GM19239 (cell line): Measurements from ENCODE around the gene ABCC6.
"Not testable (repeated sequence)": the region's sequence is repeated elsewhere in the genome, so short reads cannot be mapped to it uniquely, and the experiment has no call there.

ENCODE experiments used
- DNase-seq: peaks from one replicate; pipeline ENCODE4 v3.0.0; 2011; ENCODE audit warnings: low spot score; ENCODE audit not compliant: insufficient read length
- FAIRE-seq: peaks from 2 replicates; lab custom pipeline; 2011; peaks lifted over from hg19 to GRCh38; lab: Jason Lieb, UNC

The ABCC6 gene

DNA sequence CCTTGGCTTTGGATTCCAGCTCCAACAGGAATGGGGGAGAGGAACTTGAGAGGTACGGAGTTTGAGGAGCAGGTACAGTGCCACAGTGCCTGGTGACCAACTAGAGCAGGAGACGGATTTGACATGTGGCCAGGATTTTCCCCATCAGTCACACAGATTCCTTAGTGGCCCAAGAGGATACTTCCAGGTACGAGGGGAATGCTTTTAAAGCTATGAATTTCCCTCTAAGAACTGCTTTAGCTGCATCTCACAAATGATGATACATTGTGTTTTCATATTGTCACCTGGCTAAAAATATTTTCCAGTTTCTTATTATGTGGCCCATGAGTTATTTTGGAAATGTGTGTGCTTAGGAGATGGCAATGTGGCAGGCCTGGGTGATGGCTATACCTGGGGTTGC, 98.3 kb downstream of the ABCC6 start:
- FAIRE-seq (no peak), DNase-seq (no peak)

DNA sequence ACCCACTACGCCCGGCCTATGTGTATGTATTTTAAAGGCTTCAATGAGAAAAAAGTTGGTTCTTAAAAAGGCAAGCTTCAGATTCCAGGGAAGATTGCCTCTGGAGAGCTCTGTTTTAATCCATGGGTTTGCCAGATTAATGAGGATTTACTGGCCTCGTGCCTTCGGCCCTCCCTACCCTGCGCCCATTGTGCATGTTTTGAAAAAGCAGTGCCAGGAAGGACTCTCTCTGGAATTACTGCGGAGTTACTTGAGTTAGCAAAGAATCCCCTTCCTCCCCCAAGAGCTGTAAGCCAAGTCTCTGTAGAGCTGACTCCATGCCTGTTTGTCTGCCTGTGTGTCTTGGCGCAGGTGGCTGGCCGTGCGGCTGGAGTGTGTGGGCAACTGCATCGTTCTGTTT, 98.9 kb downstream of the ABCC6 start:
- no peak for FAIRE-seq
- DNase-seq: no peak

DNA sequence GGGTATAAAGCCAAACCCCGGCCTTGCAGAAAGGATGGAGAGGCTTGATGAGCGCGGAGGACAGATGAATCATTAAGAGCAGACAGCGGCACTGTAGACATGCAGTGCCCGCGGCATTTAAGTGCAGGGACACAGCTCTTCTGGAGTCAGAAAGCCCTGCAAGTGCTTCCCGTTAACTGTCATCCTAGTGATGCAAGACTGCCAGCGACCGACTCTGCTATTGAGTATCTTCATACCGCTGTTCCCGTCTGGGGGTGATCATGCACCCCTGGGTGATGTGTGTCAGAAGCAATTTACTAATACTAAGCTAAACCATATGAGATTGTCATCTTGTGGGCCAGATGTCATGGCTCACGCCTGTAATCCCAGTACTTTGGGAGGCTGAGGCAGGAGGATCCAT, 101.0 kb downstream of the ABCC6 start:
- no peak for DNase-seq
- no peak for FAIRE-seq

DNA sequence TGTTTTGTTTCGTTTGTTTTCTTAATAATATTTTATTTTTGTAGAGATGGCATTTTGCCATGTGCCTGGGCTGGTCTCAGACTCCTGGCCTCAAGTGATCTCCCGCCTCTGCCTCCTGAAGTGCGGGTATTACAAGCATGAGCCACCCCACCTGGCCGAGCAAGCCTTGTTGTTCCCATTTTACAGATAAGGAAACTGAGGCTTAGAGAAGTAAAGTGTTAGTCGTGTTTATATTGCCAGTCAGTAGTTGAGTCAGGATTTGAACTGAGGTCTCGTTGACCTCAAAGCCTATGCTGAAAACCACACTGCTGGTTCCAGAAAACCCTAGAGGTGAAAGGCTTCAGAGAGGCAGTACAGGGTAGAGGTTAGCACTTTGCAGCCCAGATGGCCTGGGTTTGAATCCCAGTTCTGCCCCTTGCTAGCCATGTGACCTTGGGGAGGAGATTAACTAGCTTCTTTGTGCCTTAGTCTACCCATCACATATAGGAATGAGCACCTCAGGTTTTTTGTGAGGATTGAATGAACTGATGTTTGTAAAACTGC, 102.0 kb downstream of the ABCC6 start:
- FAIRE-seq (no peak), DNase-seq (no peak)

DNA sequence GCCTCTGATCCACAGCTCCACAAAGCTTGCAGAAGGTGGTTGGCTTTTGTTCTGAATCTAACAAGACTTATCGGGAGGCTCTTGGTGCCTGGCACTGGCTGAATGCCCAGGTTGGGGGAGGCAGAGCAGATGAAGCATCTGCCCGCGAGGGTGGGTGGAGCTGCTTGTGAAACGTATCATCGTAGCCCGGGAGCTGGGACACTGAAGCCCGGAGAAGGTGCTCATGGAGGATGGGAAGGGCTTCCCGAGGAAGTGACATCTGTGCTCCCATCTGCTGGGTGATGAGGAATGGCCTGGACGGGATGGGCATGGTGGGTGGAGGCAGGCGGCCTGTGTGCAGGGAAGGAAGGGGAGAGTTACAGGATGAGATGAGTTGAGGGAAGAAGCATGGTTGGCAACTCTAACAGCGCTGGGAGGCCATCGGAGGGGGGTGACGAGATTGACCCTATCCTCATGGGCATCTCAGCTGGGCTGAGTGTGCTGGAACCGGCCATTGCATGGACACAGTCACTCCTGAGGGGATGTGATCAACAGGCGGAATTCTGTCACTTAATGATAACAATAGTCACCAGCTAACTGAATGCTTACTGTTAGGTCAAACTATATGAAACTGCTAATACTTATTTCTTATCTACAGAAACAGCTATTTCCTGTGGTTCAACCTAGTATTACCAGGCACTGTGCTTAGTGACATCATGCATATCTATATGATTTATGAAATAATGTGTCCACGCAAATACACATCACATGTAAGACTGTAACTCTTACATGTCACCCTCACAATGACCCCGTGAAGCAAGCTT, 102.7 kb downstream of the ABCC6 start:
- DNase-seq (no peak), FAIRE-seq (no peak)

DNA sequence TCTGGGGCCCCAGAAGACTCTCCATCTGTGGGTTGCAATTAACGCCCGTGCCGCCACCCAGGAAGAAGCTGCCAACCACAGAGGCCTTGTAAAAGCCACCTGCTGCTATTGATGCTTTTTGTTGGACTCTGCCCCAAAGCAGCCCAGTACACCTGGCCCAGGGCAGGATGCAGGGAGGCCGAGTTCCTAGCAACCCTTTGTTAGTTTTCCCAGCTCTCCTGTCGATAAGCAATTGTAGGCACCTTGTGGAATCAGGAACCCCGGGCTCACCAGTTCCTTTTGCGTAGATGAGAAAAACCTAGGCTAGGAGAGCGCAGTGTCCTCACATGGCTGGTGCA, 103.3 kb downstream of the ABCC6 start:
- FAIRE-seq: no peak
- no peak for DNase-seq

DNA sequence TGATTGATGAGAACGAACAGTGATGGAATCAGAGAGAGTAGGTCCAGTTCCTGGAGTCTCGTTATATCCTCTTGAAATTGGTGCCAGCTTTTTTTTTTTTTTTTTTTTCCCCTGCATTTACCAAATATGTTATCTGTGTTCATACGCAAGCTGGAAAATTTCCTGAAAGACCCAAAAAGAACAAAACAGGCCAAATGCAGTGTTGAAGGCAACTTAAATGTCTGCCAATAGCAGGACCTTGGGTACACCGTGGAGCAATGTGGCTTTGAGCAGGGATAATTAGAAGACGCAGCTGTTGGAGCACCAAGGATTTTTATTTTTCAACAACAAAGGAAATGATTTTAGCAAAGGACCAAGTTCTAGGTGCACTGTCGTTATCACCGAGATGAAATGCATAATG, 105.0 kb downstream of the ABCC6 start:
- no peak for DNase-seq
- no peak for FAIRE-seq

DNA sequence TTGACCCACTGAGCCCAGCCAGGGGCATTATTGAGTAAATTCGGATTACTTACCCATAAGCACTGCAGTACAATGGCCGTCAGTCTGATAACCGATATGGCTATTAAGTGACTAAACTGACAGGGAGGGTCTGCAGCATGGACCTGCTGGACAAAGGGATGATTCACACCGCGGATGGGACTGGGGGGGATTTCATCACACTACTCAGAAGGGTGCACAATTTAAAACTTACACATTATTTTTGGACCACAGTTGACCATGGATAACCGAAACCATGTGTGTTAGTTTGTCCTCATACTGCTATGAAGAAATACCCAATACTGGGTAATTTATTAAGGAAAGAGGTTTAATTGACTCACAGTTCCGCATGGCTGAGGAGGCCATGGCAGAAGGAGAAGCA, 106.5 kb downstream of the ABCC6 start:
- DNase-seq (no peak), FAIRE-seq (no peak)

DNA sequence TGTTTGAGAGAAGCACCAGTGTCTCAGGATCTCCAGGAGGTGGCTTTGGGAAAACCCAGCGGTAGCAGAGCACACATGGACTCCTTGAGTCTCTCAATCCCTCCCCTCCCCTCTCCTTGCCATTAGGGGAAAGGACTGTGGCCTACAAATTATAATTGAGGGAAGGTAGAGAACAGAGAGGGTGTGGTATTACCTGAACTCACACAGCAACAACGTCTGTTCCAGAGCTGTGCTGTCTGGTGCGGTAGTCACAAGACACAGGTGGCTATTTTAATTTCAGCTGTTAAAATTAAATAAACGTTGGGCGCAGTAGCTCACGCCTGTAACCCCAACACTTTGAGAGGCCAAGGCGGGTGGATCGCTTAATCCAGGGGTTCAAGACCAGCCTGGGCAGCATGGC, 110.2 kb downstream of the ABCC6 start:
- FAIRE-seq: no peak

DNA sequence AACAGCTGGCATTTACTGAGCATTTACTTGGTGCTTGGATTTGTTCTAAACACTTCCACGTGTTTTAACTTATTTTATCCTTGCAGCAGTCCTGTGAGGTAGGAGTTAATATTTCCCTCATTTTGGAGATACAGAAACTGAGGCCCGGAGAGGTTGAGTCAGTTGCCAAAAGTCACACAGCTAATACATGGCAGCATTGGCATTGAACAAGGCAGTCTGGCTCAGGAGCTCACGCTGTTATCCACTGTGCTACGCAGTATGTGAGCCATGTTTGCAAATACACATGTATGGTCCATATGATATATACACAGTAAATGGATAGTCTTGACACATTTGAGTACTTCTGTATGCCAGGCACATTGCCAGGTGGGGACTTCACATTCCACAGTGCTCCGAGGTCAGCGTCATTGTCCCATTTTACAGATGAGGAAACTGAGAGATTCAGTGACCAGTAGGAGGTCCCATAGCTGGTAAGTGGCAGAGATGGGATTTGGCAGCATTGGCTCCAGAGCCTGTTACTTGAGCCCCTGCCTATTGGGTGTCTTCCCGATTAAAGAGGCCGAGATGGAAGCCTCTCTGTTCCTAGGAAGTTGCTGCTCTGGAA, 110.7 kb downstream of the ABCC6 start:
- FAIRE-seq (no peak), DNase-seq (no peak)

More for the DNA sequence above, 110.2 kb downstream of the ABCC6 start:
- no peak for DNase-seq

DNA sequence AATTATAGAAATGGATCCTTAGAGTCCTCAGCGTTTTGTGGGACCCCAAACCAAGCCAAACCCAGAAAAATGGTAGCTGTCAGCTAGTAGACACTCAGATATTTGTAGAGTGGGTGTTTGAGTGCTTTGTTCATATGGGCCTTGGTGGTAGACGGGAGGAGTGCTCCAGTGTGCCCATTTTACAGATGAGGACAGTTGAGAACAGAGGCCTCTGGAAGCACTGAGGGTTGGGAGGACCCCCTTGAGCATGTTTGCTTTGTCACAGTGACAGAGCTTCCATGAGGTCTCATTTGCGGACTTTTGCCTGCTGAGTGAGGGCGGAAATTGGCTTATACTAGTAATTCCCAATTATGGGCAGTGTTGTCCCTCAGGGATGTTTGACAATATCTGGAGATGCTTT, 111.7 kb downstream of the ABCC6 start:
- DNase-seq (no peak), FAIRE-seq (no peak)

DNA sequence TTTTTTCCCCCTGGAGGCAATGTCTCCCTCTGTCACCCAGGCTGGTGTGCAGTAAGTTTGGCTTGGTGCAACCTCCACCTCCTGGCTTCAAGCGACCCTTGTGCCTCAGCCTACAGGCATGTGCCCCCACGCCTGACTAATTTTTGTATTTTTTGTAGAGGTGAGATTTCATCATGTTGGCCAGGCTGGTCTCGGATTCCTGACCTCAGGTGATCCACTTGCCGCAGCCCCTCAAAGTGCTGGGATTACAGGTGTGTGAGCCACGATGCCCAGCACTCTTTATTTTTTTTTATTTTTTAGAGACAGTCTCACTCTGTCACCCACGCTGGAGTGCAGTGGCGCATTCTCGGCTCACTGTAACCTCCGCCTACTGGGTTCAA, 113.2 kb downstream of the ABCC6 start:
- DNase-seq (no peak), FAIRE-seq (no peak)

DNA sequence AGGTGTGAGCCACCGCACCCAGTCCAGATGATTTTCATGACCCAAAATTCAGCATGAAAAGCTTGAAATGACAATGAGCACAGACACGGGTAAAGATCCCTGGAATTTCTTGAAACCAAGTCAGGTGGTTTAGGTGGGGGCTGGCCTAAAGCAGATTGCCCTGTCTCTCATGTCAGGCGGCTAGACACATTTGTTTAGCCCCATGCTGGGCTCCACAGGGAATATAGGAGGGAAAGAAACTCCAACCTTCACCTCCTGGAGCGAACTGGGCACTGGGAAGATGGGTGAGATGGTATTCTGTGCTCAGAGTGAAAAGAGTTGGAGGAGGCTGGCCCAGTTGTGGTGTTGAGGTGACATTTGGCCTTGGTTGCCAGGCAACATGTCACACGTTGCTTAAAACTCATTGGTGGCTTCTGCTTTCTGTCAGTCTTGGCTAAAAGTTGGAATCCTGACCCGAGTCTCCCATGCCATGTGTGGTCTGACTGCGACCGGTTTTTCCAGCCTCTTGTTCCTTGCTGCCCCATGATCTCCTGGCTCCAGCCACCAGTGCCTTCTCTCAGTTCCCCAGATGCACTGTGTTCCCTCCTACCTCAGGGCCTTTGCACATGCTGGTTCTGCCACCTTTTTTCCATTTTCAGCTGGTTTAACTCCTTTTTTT, 113.7 kb downstream of the ABCC6 start:
- FAIRE-seq (no peak), DNase-seq (no peak)

DNA sequence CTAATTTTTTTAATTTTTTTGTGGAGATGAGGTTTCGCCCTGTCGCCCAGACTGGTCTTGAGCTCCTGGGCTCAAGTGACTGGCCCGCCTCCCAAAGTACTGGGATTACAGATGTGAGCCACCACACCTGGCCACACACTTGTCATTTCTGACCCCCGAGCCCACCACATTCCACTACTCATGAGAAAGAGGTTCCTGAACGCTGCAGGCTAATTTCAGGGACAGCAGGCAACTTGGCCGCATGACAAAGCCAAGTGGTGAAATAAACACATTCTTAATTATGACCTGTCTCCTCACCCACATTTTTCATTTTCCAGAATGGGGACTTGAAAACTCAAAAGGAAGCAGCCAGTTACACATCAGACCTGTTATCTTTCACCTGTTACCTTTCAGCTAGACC, 114.5 kb downstream of the ABCC6 start:
- FAIRE-seq (no peak), DNase-seq (no peak)

DNA sequence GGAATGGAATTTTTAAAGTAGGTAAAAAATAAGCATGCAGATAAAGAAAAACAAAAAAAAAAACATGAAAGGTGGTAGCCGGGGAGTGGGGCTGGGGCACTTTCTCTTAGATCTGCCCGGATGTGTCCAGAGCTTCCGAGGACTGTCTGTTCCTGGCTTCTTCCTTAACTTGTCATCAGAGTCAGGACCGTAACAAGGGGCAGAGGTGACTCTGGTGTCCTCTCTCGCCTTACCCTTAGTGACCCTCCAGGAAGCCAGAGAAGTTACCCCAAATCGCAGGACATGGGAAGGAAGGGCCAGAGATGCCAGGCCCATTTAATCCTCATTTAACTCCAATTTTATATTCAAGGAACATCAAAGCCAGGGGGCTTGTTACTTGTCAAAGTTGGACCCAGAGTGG, 115.5 kb downstream of the ABCC6 start:
- FAIRE-seq: no peak

DNA sequence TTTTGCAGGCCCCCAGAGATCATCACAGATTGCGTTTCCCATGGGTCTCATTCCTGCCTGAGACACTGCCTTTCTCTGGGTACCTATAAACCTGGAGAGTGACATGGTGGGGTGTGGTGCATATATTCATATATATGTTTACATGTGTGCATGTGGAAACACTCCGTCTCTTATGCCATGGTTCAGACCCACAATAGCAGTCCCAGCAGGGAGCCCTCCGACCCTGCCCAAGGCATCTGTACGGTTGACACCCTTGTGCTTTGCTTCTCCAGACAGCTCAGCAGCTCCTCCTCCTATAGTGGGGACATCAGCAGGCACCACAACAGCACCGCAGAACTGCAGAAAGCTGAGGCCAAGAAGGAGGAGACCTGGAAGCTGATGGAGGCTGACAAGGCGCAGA, 116.8 kb downstream of the ABCC6 start:
- DNase-seq (no peak), FAIRE-seq (no peak)

More for the DNA sequence above, 115.5 kb downstream of the ABCC6 start:
- no peak for DNase-seq

DNA sequence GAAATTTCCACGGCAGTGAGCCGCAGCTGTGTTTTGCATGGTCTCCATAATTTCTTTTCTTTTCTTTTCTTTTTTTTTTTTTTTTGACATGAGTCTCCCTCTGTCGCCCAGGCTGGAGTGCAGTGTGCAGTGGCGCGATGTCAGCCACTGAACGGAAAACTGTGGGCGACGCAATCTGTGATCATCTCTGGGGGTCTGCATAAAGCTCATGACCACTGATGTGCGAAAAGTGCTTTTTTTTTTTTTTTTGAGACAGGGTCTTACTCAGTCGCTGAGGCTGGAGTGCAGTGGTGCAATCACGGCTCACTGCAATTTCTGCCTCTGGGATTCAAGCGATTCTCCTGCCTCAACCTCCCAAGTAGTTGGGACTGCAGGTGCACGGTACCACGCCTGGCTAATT, 117.6 kb downstream of the ABCC6 start:
- DNase-seq (no peak), FAIRE-seq (no peak)

DNA sequence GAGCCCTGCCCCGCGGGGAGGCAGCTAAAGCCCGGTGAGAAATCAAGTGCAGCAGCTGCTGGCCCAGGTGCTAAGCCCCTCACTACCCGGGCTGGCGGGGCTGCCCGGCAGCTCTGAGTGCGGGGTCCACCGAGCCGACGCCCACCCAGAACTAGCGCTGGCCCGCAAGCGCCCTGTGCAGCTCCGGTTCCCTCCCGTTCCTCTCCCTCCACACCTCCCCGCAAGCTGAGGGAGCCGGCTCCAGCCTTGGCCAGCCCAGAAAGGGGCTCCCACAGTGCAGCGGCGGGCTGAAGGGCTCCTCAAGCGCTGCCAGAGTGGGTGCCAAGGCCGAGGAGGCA, 118.5 kb downstream of the ABCC6 start:
- not testable (repeated sequence) for DNase-seq, FAIRE-seq

DNA sequence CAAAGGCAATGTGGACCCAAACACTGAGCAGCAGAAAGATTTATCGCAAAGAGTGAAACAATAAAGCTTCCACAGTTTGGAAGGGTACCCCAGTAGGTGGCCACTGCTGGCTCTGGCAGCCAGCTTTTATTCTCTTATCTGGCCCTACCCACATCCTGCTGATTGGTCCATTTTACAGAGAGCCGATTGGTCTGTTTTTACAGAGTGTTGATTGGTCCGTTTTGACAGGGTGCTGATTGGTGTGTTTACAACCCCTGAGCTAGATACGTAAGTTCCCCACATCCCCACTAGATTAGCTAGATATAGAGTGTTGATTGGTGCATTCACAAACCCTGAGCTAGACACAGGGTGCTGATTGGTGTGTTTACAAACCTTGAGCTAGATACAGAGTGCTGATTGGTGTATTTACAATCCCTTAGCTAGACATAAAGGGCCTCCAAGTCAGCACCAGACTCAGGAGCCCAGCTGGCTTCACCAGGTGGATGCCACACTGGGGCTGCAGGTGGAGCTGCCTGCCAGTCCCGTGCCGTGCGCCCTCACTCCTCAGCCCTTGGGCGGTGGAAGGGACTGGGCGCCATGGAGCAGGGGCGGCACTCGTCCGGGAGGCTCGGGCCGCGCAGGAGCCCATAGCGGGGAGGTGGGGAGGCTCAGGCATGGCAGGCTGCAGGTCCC, 119.0 kb downstream of the ABCC6 start:
- not testable (repeated sequence) for FAIRE-seq, DNase-seq

DNA sequence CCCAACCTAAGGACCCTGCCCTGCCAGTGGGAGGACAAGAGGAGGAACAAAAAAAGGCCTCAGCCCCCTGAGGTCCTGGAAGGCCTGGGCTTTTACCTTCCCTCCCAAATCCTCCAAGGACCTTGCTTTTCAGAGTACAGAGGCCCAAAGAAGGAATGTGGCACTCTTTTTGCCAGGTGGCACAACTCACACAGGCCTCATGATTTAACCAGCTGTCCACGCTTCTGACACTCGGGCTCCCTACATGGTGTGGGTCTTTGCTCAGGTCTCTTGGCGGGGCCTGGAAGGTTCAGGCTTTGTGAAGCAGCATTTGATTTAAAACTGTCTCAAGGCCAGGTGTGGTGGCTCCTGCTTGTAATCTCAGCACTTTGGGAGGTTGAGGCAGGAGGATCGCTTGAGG, 120.6 kb downstream of the ABCC6 start:
- no peak for FAIRE-seq
- no peak for DNase-seq

DNA sequence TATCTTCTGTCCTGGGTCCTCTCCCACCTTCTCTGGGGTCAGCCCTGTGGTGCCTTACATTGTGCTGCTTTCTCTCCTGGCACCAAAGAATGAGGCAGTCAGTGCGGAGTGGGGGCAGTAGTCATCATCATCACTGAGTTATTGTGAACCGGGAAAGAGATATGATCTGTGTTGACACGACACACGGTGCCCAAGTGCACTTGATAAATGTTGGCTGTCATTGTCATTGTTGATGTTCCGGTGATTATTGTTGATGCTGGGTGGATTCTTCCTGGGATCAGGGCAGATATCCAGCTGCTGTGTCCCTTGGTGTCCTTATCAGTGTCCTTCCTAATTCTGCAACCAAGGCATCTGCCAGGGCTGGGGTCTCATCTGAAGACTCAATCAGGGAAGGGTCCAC, 121.7 kb downstream of the ABCC6 start:
- FAIRE-seq: no peak
- DNase-seq: no peak
